VCaP (cell line): Measurements from ENCODE around the gene CHERP.

Experiments
- H3K27ac ChIP-seq: fragments of 450-650 bp; 2 replicates; pipeline ENCODE4 v1.5.1; 2017
- TF ChIP-seq, protein P1 (sequence below): fragments of 450-650 bp; conservative IDR thresholded peaks from 2 replicates; pipeline ENCODE4 v1.5.1; 2017; ENCODE audit warnings: mild to moderate bottlenecking, moderate library complexity

CHERP gene

DNA sequence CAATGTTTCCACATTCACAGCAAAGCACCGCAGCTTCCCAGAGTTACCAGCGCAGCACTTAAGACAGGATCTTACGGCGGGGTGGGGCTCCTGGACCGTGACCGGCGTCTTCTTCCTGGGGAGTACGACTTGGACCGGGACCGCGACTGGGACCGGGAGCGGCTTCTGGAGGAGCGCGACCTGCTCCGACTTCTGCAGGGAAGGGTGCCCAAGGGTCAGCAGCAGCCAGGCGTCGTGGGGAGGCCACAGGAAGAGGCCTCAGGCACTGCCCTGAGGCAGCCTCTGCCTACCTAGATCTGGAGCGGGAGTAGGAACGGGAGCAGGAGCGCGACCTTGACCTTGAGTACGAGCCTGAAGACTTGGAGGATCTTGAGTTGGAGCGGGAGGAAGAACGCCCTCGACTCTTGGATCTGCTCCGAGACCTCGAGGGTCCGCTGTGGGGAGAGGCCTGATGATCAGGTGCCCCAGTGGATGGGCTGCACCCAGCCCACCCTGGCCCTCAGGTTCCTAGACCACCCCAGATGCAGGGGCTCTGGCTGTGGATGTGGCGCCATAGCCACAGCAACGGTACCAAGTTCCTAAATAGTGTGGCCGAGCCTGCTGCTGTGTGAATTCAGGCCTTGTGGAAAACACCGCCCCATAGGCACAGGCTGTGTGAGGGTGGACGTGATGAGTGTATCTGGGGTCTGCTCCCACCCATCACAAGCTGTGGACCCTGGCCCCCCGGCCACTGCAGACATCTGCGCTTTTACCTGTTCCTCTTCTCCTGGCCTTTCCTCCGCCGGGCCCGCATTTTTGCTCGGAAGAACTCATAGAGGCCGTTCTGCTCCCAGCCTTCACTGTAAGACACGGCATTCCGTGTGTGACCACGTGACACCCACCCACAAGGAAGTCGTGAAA, 21.9 kb downstream of the CHERP start:
- H3K27ac ChIP-seq = no peak overlapping the region
- TF ChIP-seq, protein P1, sequence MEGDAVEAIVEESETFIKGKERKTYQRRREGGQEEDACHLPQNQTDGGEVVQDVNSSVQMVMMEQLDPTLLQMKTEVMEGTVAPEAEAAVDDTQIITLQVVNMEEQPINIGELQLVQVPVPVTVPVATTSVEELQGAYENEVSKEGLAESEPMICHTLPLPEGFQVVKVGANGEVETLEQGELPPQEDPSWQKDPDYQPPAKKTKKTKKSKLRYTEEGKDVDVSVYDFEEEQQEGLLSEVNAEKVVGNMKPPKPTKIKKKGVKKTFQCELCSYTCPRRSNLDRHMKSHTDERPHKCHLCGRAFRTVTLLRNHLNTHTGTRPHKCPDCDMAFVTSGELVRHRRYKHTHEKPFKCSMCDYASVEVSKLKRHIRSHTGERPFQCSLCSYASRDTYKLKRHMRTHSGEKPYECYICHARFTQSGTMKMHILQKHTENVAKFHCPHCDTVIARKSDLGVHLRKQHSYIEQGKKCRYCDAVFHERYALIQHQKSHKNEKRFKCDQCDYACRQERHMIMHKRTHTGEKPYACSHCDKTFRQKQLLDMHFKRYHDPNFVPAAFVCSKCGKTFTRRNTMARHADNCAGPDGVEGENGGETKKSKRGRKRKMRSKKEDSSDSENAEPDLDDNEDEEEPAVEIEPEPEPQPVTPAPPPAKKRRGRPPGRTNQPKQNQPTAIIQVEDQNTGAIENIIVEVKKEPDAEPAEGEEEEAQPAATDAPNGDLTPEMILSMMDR = no peak

DNA sequence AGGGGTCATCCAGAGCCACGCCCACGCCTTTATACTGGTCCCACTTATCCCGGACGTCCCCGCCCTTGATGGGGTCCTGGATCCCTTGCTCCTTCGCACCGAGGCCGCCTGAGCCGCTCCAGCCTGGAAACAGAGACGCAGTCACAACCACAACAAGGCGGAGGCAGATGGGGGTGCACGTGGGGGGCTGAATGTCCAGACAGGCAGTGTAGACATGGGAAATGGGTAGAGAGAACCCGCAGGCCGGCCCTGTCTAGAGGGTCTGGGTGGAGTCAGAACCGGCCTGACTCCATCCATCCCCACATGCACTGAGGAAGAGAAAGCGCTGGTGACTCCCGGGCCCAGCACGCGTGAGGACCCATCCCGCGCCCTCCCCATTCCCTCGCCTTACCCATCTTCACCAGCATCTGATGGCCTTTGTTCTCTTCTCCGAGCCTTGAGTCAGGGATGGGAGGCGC, 23.0 kb downstream of the CHERP start:
- no peak overlapping the region for H3K27ac ChIP-seq
- TF ChIP-seq, protein P1 = no peak

DNA sequence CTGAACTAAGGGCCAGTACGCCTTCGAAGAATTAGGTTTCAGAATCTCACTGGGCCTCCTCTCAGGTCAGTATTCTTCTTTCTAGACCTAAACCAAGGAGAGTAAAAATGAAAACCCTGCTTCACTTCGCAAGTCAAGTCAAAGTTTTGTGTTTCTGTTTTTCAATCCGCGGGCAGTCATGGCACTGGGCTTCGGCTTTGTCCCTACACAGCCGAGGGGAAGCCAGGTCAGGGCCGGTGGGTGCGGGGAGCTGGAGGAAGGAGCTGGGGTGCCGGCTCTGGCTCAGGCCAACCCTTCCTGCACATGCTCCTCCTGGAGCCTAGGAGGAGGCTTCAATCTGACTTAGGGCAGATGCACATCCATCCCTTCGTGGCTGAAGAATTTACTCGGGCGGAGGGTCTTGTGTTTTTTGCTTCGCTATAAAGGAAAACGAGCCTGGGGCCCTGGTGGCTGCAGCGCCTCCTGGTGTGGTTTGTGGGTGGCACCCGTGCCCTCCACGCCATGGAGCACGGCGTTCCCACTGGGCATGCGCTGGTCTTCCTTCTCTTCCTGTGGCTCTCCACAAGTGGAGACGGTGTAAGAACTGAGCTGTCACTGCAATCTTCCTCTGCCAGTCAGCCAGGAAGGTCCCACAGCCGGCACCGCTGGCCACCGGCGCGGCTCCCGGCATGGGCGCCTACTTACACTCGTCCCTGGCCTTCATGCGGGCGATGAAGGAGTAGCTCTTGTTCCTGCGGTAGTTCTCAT, 23.6 kb downstream of the CHERP start:
- TF ChIP-seq, protein P1 = no peak; the same call in 1 of the 2 replicates

DNA sequence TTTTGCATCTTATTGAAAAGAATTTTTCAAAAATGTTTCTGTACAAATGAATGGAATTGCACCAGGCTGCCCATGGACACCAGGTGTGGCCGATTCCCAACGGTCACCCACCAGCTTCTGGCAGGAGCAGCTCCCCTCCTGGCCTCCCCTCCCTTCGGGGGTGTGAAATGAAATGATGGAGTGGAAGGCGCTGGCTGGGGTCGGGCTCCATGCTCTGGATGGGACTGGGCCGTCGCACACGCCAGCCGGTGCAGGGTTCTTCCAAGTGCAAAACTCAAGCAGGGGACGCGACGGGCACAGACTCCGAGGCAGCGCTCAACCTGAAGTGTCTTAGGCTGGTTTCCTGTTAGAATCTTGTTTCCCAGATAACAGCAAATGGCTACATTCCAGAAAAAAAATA, 24.2 kb downstream of the CHERP start:
- TF ChIP-seq, protein P1 = no peak
- H3K27ac ChIP-seq = no peak overlapping the region

More for the DNA sequence above, 23.6 kb downstream of the CHERP start:
- H3K27ac ChIP-seq = no peak overlapping the region

DNA sequence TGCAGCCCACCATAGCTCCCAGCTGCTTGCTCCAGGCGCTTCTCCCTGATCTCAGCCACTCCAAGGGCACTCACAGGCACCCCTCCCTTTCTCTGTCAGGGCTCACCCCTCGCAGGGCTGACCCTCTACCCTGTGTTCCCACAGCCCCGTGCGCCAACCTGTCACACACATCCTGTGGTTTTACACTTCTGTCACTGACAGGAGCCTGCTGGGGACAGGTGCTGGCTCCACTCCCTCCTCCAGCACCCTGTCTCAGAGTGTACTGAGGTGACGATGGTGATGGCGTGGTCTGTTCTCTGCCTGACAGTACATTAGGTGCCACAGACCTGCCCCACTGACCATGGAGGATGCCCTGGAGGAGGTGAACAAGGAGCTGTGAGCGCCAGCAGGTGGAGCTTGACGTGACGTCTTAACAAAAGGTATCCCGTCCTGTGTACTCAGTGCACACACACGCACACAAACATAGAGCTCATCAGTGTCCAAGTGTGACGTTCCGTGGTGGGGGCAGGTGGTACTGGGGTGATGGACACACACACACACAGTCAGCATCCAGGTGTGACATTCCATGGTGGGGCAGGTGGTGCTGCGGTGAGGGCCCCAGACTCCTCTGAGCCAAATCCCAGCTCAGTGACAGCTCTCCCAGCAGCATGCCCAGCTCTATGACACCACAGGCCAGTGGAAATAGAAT, 25.2 kb downstream of the CHERP start:
- TF ChIP-seq, protein P1 = no peak
- H3K27ac ChIP-seq = no peak overlapping the region

DNA sequence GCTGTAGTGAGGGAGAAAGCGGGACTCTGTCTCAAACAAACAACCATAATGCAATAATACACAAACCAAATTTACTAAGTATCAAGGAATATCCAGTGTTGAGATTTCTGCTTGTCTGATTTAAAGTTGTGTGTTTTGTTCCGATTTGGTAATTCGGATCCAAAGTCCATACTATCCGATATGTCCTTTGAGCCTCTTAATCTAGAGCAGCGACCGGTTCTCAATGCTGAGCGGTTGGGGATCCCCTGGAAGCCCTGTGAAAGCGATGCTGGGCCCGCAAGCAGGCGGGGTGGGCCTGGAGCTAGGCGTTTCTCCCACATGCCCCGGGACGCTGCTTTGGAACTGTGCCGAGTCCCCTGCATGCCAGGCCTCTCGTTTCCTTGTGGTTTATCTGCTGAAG, 25.9 kb downstream of the CHERP start:
- TF ChIP-seq, protein P1 = no peak
- H3K27ac ChIP-seq = no peak overlapping the region
